Measurements from ENCODE around the gene POLE2. TPM values are rescaled to one million over a fixed set of nuclear protein-coding genes. Genes with fewer than 3 reads are reported as not detected.

The POLE2 gene
- total and polyA plus RNA-seq, 2 of the 13 experiments (the other 11 are each of a cell fraction or from before 2014, with no cell fraction given) = 16.6 to 37.0 TPM

DNA sequence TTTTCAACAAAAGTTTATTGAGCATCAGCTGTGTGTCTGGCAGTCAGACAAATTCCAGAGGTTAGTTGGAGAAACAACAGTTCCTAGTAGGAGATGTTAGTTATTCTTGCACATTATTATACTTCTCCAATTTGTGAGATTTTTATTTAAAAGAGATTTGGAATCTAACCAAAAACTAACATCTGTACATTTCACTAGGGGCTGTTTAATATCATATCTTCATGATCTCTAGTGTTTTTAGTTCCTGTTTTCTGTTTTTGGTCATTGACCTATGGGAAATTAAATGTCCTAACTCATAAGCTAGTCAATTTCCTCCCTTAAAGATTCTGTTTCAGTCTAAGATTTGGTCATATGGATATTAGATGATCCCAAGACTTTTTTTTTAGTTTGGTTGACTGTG lies 45.8 kb upstream of the POLE2 start:
- no peak overlapping the region for H3K27ac ChIP-seq (ENCODE audit: extremely low read length, insufficient read depth, low read length)
- CTCF ChIA-PET (ENCODE audit: low intra/inter-chr PET ratio, low total read pairs) = no interaction called here
- no peaks in the 10 kb centered on the region for H3K27me3 ChIP-seq (ENCODE audit: control insufficient read depth in 1 of 2, insufficient read depth in 2 of 2, low read length in 2 of 2)
- H3K9ac ChIP-seq (ENCODE audit: insufficient read depth, low read depth, low read length) = no peak overlapping the region
- ATAC-seq (no peak), DNase-seq (ENCODE audit: low spot score) (no peak), FAIRE-seq (no peak)
- no peaks in the 10 kb centered on the region for H3K79me2 ChIP-seq (ENCODE audit: insufficient read depth, low read length)
- H3K4me3 ChIP-seq (replicated peaks in 1 of 3; ENCODE audit: insufficient read depth in 1 of 3, low read depth in 2 of 3, low read length in 3 of 3) = no peak overlapping the region
- no peaks in the 10 kb centered on the region for H3K4me1 ChIP-seq (ENCODE audit: insufficient read depth, low read length)
- H4K20me1 ChIP-seq (ENCODE audit: insufficient read depth, low read length) = no peaks in the 10 kb centered on the region
- BruUV-seq (replicated peaks) = no TSS peak
- H2AFZ ChIP-seq (ENCODE audit: low read length) = no peak overlapping the region
- no peaks in the 10 kb centered on the region for H3K36me3 ChIP-seq (replicated peaks in 1 of 2; ENCODE audit: control insufficient read depth in 1 of 2, insufficient read depth in 2 of 2, low read length in 2 of 2)
- POLR2A ChIA-PET = no interaction called here
- in situ Hi-C loops (cut with HindIII; ENCODE audit: extremely low pct_ligation_motif_present, low pct_unique_long_range_greater_than_20kb) = no loop called here
- H3K4me2 ChIP-seq (ENCODE audit: low read depth, low read length) = no peak overlapping the region
- TF ChIP-seq, protein P1, sequence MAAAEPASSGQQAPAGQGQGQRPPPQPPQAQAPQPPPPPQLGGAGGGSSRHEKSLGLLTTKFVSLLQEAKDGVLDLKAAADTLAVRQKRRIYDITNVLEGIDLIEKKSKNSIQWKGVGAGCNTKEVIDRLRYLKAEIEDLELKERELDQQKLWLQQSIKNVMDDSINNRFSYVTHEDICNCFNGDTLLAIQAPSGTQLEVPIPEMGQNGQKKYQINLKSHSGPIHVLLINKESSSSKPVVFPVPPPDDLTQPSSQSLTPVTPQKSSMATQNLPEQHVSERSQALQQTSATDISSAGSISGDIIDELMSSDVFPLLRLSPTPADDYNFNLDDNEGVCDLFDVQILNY (CRISPR knock-in tag; conservative IDR thresholded peaks at IDR 0.05) = no peak
- TF ChIP-seq MAFK (conservative IDR thresholded peaks at IDR 0.05 in 1 of 2, IDR thresholded peaks at IDR 0.05 in 1 of 2; ENCODE audit: low read length in 2 of 2) = no peak
- intact Hi-C loops (cut with micrococcal nuclease; ENCODE audit: unreplicated experiment) = no loop called here
- H3K9me3 ChIP-seq (ENCODE audit: low read length) = no peaks in the 10 kb centered on the region

DNA sequence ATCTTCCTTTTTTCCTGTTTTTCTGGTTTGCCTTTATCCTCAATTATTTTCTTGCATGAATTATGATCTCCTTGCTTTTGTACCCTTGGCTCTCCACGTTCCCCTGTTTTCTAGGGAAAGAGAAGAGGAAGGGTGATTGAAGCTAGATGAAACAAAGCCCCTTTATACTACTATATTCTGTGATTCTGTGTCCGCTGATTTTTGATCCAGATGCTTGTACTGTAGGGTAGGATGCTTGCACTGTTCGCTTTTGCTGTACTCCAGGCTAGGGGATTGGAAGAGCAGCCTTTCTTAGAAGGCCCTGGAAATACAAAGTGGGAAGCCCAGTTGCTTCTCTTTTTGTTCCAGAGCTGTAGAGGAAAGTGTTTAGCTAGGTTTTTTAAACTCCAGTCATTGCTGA lies 44.9 kb upstream of the POLE2 start:
- no peaks in the 10 kb centered on the region for H3K4me1 ChIP-seq (ENCODE audit: insufficient read depth, low read length)
- no TSS peak for BruUV-seq (replicated peaks)
- H3K9ac ChIP-seq (ENCODE audit: insufficient read depth, low read depth, low read length) = no peak overlapping the region
- DNase-seq (ENCODE audit: low spot score) = no peak
- POLR2A ChIA-PET = interaction anchor here (0.6 kb wide), 1 partner anchor 12 kb away, joined by 3 read pairs; no protein-coding TSS in a partner anchor
- H3K4me3 ChIP-seq (replicated peaks in 1 of 3; ENCODE audit: insufficient read depth in 1 of 3, low read depth in 2 of 3, low read length in 3 of 3) = no peak overlapping the region
- no peak overlapping the region for H2AFZ ChIP-seq (ENCODE audit: low read length)
- no peak for ATAC-seq
- H3K4me2 ChIP-seq (ENCODE audit: low read depth, low read length) = no peak overlapping the region
- no peaks in the 10 kb centered on the region for H4K20me1 ChIP-seq (ENCODE audit: insufficient read depth, low read length)
- no peaks in the 10 kb centered on the region for H3K9me3 ChIP-seq (ENCODE audit: low read length)
- intact Hi-C loops (cut with micrococcal nuclease; ENCODE audit: unreplicated experiment) (no loop called here), in situ Hi-C loops (cut with HindIII; ENCODE audit: extremely low pct_ligation_motif_present, low pct_unique_long_range_greater_than_20kb) (no loop called here)
- H3K27me3 ChIP-seq (ENCODE audit: control insufficient read depth in 1 of 2, insufficient read depth in 2 of 2, low read length in 2 of 2) = no peaks in the 10 kb centered on the region
- no peak overlapping the region for H3K27ac ChIP-seq (ENCODE audit: extremely low read length, insufficient read depth, low read length)
- H3K79me2 ChIP-seq (ENCODE audit: insufficient read depth, low read length) = no peaks in the 10 kb centered on the region
- no peaks in the 10 kb centered on the region for H3K36me3 ChIP-seq (replicated peaks in 1 of 2; ENCODE audit: control insufficient read depth in 1 of 2, insufficient read depth in 2 of 2, low read length in 2 of 2)
- 55% methylated on average over 3 of the region's 3 CpGs for WGBS (ENCODE audit: low lambda C conversion rate)
- CTCF ChIA-PET (ENCODE audit: low intra/inter-chr PET ratio, low total read pairs) = no interaction called here
- no peak for FAIRE-seq
- TF ChIP-seq SOX6 (IDR thresholded peaks at IDR 0.05) = no peak
- TF ChIP-seq SOX6 (CRISPR knock-in tag; IDR thresholded peaks at IDR 0.05) = no peak
- TF ChIP-seq KMT2B (CRISPR knock-in tag; IDR thresholded peaks at IDR 0.05) = no peak
- no peak for TF ChIP-seq ZNF205 (CRISPR knock-in tag; IDR thresholded peaks at IDR 0.05)
- no peak for TF ChIP-seq FOXO1 (CRISPR knock-in tag; IDR thresholded peaks at IDR 0.05)
- TF ChIP-seq ZNF296 (CRISPR knock-in tag; conservative IDR thresholded peaks at IDR 0.05) = no peak
- TF ChIP-seq, protein P2, sequence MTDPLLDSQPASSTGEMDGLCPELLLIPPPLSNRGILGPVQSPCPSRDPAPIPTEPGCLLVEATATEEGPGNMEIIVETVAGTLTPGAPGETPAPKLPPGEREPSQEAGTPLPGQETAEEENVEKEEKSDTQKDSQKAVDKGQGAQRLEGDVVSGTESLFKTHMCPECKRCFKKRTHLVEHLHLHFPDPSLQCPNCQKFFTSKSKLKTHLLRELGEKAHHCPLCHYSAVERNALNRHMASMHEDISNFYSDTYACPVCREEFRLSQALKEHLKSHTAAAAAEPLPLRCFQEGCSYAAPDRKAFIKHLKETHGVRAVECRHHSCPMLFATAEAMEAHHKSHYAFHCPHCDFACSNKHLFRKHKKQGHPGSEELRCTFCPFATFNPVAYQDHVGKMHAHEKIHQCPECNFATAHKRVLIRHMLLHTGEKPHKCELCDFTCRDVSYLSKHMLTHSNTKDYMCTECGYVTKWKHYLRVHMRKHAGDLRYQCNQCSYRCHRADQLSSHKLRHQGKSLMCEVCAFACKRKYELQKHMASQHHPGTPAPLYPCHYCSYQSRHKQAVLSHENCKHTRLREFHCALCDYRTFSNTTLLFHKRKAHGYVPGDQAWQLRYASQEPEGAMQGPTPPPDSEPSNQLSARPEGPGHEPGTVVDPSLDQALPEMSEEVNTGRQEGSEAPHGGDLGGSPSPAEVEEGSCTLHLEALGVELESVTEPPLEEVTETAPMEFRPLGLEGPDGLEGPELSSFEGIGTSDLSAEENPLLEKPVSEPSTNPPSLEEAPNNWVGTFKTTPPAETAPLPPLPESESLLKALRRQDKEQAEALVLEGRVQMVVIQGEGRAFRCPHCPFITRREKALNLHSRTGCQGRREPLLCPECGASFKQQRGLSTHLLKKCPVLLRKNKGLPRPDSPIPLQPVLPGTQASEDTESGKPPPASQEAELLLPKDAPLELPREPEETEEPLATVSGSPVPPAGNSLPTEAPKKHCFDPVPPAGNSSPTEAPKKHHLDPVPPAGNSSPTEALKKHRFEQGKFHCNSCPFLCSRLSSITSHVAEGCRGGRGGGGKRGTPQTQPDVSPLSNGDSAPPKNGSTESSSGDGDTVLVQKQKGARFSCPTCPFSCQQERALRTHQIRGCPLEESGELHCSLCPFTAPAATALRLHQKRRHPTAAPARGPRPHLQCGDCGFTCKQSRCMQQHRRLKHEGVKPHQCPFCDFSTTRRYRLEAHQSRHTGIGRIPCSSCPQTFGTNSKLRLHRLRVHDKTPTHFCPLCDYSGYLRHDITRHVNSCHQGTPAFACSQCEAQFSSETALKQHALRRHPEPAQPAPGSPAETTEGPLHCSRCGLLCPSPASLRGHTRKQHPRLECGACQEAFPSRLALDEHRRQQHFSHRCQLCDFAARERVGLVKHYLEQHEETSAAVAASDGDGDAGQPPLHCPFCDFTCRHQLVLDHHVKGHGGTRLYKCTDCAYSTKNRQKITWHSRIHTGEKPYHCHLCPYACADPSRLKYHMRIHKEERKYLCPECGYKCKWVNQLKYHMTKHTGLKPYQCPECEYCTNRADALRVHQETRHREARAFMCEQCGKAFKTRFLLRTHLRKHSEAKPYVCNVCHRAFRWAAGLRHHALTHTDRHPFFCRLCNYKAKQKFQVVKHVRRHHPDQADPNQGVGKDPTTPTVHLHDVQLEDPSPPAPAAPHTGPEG (CRISPR knock-in tag; IDR thresholded peaks at IDR 0.05) = no peak
